GM19193 (cell line): ENCODE results near the gene CDH13.

Experiments
- POLR2A ChIP-seq: IDR thresholded peaks from 4 replicates; pipeline ENCODE4 v1.6.1; 2011; ENCODE audit not compliant: insufficient read depth, insufficient read length; ENCODE audit errors: extremely low read depth

The CDH13 gene

GRCh38 chr16:82609140-82609539, 17.6 kb upstream of the CDH13 start:
- no peak for TF ChIP-seq POLR2A

- no peak for TF ChIP-seq POLR2A
Observed at GRCh38 chr16:82612263-82612662, 14.5 kb upstream of the CDH13 start.

GRCh38 chr16:82616356-82616755, 10.4 kb upstream of the CDH13 start:
- no peak for TF ChIP-seq POLR2A

- TF ChIP-seq POLR2A = no peak
Observed at GRCh38 chr16:82621781-82622180, 5.0 kb upstream of the CDH13 start.

- no peak for TF ChIP-seq POLR2A
Observed at GRCh38 chr16:82623241-82623640, 3.5 kb upstream of the CDH13 start.

- no peak for TF ChIP-seq POLR2A
Observed at GRCh38 chr16:82625066-82625968, 1.5 kb upstream of the CDH13 start.

- TF ChIP-seq POLR2A = no peak
Observed at GRCh38 chr16:82628088-82628423, 1.3 kb downstream of the CDH13 start.

GRCh38 chr16:82628711-82629110, 1.9 kb downstream of the CDH13 start:
- no peak for TF ChIP-seq POLR2A

- TF ChIP-seq POLR2A = no peak
Observed at GRCh38 chr16:82629441-82630027, 2.8 kb downstream of the CDH13 start.

- no peak for TF ChIP-seq POLR2A
Observed at GRCh38 chr16:82630219-82630618, 3.5 kb downstream of the CDH13 start.

- no peak for TF ChIP-seq POLR2A
Observed at GRCh38 chr16:82630688-82631087, 3.9 kb downstream of the CDH13 start.

- no peak for TF ChIP-seq POLR2A
Observed at GRCh38 chr16:82631701-82632685, 5.2 kb downstream of the CDH13 start.

- no peak for TF ChIP-seq POLR2A
Observed at GRCh38 chr16:82633964-82634600, 7.3 kb downstream of the CDH13 start.

- no peak for TF ChIP-seq POLR2A
Observed at GRCh38 chr16:82634955-82635610, 8.3 kb downstream of the CDH13 start.
